Esophagus mucosa (tissue), 1 donor: ENCODE data around the gene UNC13D. TPM values are rescaled to one million over a fixed set of nuclear protein-coding genes. Genes with fewer than 3 reads are reported as not detected.
"Not testable (repeated sequence)": the region's sequence is repeated elsewhere in the genome, so short reads cannot be mapped to it uniquely, and the experiment has no call there.

Source experiments
- ATAC-seq: fragments of 200-7000 bp; cut with Tn5 transposase; one replicate; pipeline ENCODE4 v1.9.1; 2020
- total RNA-seq: library from RNA; stranded (reverse); gene quantifications from one replicate; pipeline ENCODE4 v1.2.4, GENCODE V29; 2023
- donor health status: DM: yes; HTN: yes; CAD: no.

The UNC13D gene
- total RNA-seq, 1 donor from 2014 or later = 26.0 TPM

GRCh38 chr17:75819116-75819515 lies 25.1 kb downstream of the UNC13D start:
- no peak for ATAC-seq

GRCh38 chr17:75818326-75818885 lies 25.8 kb downstream of the UNC13D start:
- no peak for ATAC-seq

GRCh38 chr17:75817571-75817970 lies 26.6 kb downstream of the UNC13D start:
- no peak for ATAC-seq

- no peak for ATAC-seq
Measured at GRCh38 chr17:75816693-75817092, 27.5 kb downstream of the UNC13D start.

GRCh38 chr17:75815399-75815798 lies 28.8 kb downstream of the UNC13D start:
- no peak for ATAC-seq

- peak; percentile 66 for ATAC-seq
Measured at GRCh38 chr17:75814900-75815373, 29.3 kb downstream of the UNC13D start.

- no peak for ATAC-seq
Measured at GRCh38 chr17:75814021-75814395, 30.2 kb downstream of the UNC13D start.

- ATAC-seq = no peak
Measured at GRCh38 chr17:75813081-75814020, 30.9 kb downstream of the UNC13D start.

- peak; percentile 67 for ATAC-seq
Measured at GRCh38 chr17:75812096-75813013, 31.8 kb downstream of the UNC13D start.

- ATAC-seq = no peak
Measured at GRCh38 chr17:75811174-75811573, 33.0 kb downstream of the UNC13D start.

GRCh38 chr17:75810756-75811155 lies 33.4 kb downstream of the UNC13D start:
- ATAC-seq = not testable (repeated sequence)

- ATAC-seq = peak; percentile 75
Measured at GRCh38 chr17:75810216-75810615, 34.0 kb downstream of the UNC13D start.

GRCh38 chr17:75809631-75810111 lies 34.5 kb downstream of the UNC13D start:
- ATAC-seq = no peak

GRCh38 chr17:75808905-75809621 lies 35.1 kb downstream of the UNC13D start:
- ATAC-seq = peak; percentile 60

- ATAC-seq = no peak
Measured at GRCh38 chr17:75808549-75808904, 35.7 kb downstream of the UNC13D start.

GRCh38 chr17:75807861-75808260 lies 36.3 kb downstream of the UNC13D start:
- ATAC-seq = peak; percentile 26

GRCh38 chr17:75806822-75807500 lies 37.2 kb downstream of the UNC13D start:
- no peak for ATAC-seq

- ATAC-seq = no peak
Measured at GRCh38 chr17:75803883-75804282, 40.3 kb downstream of the UNC13D start.

- ATAC-seq = peak; percentile 27
Measured at GRCh38 chr17:75799402-75799801, 44.8 kb downstream of the UNC13D start.

GRCh38 chr17:75795820-75796607 lies 48.2 kb downstream of the UNC13D start:
- no peak for ATAC-seq

GRCh38 chr17:75793460-75793859 lies 50.7 kb downstream of the UNC13D start:
- ATAC-seq = no peak
